GM19240 (cell line): ENCODE results near the gene NFASC.

Experiments used
- DNase-seq: peaks from one replicate; pipeline ENCODE4 v3.0.0; 2011; ENCODE audit warnings: low spot score; ENCODE audit not compliant: insufficient read length

The NFASC gene

DNA sequence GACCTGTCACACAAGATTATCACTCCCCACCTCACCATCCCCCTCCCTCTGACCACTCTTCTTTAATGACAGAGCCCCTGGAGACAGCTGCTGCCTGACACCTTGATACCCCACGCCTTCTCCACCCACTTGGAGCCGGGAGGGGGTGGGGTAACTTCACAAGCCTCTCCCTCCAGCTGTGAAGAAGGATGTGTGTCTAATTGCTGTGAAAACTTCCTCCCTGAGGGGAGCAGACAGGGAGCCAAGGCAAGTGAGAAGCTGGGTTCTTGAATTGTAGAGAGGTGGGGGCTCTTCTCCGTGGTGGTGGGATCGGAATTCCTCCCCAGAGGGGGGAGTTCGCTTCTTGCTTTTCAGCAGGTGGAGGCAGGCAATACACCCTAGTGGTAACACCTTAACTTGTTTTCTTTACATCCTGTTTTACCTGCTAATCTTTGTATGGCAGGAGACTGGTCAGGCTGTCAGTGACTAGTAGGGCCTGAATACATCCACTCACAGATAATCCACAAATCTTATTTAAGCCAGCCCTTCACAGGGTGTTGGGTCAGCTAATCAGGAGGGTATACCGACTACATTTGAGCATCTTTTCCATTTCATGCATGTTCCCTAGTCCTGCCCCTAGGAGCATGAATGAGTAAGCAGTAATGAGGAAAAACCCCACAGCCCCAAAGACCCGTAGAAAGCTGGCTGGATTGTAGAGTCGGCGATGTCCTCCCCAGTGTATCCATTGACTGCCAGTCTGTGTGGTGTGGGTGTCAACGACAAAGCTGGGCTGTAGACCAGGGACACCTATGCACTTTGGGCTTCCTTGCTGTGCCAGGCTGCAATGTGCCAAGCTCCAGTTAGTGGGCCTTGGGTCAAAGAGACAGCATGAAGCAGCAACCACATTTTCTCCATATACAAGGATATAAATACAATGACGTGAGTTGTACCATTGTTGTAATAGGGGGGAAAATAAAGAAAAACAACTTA is 57.3 kb downstream of the NFASC start:
- DNase-seq = no peak

DNA sequence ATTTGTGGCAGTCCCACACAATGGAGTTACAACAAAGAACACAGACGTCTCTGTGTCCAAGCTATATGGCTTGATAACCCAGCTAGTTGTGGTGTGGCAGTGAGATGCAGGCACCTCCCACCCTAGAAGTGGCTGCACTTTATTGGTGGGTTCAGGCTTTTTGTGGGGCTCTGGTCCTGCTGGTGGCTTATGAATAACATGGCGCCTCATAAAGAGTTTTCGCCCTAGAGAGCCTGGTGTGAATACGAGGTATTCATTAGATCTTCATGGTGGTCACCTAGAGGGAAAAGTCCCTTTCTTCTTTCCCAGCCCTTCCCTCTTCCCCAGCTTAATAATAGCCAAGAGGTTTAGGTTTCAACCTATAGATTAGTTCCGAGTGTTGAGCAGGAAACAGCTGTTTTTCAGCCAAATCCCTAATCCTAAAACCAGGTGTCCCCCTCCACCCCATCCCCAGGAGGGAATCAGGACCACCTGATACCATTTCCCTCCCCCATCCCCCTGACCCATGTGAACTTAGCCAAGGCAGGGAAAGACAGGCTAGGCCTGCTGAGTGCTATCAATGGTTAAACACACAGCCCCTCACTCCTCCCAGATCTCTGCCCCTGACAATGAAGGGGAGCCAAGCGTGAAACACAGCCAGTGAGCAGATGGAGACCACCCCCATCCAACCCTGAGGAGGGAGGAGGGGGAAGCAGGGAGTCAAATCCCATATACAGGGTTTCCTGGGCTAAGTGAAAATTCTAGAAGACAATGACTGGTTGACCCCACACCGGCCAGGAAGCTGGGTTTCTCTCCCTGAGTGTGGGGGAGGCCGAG is 58.2 kb downstream of the NFASC start:
- no peak for DNase-seq

DNA sequence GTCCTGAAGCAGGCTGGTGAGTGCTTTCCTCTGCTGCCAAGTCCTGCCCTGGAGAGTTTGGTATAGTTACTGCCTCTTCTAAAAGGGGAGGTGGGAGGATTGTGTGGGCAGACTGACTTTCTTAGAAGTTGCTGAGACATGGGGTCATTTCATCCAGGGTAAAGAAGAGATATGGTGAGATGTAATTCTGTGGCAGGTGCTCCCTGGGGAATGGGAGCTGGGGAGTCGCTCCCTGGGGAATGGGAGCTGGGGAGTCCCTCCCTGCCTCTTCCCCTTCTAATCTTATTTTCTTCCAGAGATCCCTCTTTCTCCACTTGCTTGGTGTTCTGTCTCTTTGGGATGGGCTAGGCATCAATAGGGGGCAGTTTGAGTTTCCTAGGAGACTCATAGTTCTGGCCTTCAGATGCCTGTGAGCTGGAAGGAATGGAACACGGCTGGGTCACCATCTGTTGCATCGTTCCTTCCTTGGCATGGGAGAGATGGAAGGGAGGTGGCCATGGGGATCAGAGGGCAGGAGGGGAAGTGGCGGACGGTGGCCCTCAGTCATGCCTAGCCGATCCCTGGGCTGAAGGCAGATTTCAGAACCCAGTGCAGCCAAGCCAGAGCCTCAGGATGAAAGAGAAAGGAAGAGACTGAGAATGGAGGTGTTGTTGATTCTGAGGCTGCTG is 59.0 kb downstream of the NFASC start:
- no peak for DNase-seq

DNA sequence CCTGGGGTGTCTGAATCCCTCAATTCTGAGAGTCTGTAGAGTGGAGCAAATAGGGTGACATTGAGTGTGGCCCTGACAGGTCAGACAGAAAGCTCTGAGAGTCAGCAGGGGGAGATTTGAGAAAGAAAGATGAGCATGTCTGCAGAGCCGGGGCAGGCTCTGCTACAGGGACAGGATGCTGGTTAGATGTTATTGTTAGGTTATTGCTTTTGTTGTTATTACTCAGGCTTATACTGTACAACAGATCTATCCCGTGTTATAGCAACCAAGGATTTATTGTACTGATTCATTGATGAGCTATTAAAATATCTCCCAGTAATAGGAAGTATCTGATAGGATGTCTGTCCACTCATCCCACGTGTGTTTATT is 59.5 kb downstream of the NFASC start:
- DNase-seq = no peak

DNA sequence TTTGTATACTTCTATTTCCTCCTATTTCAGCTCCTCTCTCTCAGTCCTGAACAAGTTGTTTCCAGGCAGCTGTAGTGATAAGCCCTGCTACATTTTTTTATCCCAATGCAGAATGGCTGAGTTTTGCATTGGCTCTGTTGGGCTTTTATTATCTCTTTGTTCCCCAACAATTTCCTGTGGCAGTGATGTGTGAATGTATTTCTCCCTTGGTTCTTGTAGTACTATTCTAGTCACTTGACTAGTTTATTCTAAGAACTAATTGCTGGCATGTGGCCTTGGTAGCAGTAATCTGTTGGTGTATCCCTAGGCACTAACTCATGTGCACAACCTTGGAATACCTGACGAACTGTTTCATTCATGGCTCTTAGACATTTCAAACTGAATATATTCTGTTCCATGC is 60.7 kb downstream of the NFASC start:
- DNase-seq = no peak

DNA sequence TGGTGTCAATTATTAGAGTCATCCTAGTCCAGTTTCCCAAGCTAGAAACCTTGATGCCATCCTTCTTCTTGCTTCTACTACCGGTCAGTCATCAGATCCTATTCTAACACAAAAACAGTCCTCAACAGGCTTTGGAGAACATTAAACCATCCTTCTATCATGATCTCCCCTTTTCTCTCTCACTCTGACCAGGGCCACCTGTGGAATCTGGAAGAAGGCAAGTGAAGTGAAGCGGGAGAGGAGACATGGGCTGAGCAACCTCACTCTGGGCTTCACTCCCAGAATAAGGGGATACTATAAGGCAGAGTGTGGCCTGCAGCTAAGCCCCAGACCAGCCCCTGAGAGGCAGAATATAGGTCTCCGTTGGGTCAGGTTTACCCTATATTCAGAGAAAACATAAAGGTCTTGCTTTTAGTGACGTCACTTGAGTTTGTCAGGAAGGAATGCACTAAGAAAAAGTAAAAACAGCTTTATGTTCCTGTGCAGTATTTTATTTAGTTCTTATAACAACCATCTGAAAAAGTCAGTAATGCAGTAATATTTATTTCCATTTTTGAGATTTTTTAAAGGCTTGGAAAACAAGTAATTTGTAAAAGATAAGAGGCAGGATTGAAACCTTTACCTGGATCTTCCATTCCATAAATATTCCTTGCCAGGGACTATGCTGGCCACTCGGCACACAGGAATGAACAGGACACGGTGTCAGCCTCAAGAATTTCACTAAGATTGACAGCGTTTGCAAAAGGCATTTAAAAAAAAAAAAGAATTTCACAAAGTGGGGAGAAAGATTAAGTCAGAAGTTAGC is 61.3 kb downstream of the NFASC start:
- no peak for DNase-seq

DNA sequence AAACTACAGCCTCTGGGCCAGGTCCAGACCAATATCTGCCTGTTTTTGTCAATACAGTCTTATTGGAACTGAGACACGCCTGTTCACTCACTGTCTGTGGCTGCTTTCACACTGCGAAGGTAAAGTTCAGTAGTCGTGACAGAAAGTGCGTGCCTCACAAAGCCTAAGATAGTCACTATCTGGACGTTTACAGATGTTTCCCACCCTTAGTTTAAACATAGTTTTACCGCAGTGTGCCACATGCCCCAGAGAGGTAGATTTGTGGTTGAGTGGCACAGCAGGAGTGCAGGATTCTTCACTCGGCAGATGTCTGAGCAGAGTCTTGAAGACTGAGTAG is 61.9 kb downstream of the NFASC start:
- no peak for DNase-seq

DNA sequence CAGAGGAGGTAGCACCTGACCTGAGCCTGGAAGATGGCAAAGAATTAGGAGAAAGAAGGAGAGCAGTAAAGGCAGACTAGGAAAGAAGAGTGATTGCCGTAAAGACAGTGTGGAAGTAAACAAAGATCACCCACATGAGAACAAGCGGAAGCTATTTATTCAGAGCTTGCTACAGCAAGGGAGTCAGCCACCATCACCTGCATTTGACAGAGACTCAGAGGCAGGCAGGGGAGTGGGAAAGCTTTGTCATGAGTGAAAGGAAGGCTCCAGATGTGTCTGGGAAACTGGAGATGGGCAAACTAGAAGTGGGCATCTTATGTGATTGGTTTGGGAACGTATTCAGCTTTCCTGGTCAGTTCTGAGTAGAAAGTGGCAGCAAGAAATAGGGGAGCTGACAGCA is 64.5 kb downstream of the NFASC start:
- DNase-seq = no peak

DNA sequence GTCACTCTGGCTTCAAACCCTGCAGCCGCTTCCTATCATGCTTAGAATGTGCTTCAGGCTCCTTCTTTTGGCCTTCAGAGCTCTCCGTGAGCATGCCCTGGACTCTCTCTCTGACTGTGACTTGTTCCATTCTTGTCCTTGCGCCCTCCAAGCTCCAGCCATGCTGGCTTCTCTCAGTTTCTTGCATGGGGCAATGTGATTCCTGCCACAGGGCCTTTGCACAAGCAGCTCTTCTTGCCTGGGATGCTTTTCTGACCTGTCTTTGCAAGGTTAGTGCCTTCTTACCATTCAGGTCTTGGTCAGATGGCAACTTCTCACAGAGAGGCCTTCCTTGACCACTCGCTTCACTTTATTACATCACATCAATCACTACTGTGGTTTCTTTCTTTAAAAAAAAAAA is 66.1 kb downstream of the NFASC start:
- DNase-seq = no peak

DNA sequence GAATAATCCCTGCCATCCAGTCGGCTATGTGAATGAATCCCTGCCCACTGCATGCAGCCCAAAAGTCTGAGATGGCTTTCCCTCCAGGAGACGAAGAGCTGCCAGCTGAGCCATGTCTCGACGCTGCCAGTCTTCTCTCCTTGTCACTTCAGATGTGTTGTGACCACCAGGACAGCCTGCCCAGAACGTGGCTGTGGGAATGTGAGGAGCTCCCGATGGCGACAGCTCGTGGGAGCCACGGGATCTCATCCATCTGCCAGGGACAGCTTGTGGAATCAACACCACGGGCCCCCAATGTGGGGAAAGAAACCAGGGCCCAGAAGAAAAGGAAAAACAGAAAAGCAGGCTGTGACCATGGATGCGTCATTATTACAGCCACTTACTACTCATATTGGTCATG is 67.2 kb downstream of the NFASC start:
- no peak for DNase-seq

DNA sequence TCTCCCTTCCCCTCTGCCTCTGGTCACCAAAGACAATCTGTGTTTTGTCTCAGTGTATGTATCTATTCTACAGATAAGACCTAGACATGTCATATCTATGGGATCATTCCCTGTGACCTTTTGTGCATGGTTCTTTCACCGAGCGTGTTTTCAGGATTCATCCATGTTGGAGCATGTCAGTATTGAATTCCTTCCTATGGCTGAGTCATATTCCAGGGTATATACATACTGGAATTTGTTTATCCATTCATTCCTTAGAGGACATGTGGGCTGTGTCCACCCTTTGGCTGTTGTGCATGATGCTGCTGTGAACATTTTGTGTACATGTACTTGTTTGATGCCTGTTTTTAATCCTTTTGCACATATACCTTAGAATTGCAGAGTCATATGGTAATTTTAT is 69.9 kb downstream of the NFASC start:
- DNase-seq = no peak

DNA sequence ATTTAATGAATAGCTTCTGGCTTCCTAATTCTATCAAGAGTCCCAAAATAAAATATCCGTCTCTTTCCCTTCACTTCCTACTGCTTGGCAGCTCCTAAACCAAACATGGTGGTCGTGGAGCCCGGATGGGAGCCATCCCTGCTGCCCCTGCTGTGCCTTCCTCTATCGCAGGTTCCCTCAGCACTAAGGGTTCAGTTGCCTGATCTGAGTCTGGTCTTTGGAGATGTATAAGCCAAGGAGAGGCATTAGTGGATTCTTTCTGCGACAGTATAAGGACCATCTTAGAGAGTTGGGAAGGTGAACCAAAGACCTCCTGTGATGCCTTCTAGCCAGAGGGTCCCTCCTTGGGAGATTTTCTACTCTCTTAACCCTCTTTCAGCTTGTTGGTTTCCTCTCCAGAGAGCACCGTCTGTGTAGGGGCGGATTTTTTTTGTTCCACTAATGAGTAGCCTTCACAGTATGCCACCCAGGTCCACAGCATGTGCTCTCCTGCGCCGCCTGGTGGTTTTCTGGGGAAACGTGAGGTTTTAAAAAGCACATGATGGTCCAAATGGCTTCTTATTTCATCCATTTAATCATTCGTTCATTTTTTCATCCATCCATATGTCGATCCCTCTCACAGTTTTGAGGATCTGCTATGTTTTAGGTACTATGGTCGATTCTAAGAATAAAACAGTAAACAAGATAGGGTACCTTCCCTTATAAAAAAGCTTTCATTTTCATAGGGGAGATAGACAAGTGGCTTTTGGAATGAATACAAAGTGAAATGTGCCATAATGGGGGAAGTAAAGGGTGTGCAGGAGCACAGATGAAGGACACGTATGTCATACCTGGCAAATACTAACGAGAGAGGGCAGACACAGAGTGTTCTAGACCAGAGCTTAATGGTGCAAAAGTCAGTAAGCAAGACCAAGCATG is 71.0 kb downstream of the NFASC start:
- DNase-seq = peak; percentile 53

DNA sequence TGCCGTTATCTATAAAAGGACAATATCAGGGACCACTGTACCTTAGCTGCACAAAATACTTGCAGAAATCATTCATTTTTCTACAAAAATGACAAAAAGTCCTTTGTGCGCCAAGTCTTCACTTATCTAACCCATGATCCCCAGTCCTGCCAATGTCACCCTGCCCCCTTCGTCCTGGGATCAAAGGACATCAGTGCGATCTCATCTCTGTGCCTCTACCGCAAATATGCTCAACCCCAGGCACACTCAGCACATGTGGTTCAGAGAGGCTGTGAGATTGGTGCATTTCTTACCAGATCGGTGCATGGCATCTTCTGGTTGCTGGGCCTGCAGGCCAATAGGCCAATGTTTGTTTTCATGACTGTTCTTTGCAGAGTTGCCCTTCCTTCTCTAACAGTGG is 72.8 kb downstream of the NFASC start:
- DNase-seq = no peak

DNA sequence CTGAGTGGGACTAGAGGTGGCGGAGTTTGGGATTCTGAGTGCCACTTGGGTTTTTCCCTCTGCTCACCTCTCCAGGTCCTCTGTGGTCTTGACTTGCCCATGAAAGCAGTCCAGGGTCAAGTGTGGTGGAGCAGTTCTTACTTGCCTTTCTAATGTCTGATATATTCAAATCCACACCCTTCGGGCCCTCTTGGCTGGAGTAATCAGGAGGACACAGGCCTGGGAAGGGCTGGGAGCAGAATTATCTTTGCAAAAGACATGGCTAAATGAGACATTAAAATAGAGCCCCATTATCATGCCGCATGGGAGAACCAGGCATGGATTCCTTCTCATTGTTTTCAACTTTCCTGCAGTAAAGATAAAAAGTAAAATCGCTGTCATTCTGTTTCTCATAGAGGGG is 74.0 kb downstream of the NFASC start:
- DNase-seq = no peak

DNA sequence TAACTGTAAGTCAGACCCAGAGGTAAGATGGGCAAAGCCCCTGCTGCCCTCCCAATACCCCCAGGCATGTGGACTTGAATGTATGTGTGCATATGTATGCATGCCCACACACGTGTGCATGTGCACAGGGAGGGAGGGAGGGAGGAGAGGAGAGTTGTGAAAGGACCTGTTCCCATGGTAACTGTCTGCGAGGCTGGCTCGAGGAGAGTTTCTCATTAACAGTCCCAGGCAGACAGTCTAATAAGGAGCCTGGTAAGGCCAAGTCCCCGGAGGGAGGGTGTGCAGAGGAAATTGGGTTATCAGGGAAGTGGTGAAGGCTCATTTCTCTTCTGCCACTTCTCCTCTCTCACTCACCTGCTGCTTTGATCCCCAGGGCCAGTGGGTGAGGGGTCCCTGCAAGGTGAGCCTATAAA is 74.9 kb downstream of the NFASC start:
- DNase-seq = no peak

DNA sequence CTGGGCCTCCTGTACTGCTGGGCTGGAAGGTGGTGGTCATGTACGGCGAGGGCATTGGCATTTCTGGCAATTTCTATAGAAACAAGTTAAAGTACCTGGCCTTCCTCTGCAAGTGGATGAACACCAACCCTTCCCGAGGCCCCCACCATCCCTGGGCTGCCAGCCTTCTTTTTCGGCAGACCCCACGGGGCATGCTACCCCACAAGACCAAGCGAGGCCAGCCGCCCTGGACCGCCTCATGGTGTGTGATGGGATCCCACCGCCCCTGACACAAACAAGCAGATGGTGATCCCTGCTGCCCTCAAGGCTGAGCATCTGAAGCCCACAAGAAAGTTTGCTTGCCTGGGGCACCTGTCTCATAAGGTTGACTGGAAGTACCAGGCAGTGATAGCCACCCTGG is 76.0 kb downstream of the NFASC start:
- DNase-seq = no peak

DNA sequence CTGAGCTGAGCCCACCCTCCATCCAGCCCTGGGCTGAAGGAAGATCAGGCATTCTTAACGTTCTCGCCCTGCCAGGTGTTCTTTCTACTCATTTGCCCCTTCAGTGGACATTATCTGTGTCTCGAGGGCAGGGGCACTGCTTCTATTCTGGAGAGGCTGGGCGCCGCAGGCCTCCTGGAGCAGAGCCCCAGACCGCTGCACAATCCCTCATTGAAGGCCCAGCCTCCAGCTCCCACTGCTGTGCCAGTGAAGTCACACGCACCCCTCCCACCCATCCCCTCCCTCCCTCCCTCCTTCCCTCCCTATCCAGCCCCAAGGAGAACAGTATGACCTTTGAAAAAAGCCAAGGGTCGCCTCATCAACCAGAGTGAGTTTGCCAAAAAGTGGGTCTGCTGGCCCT is 76.7 kb downstream of the NFASC start:
- no peak for DNase-seq

DNA sequence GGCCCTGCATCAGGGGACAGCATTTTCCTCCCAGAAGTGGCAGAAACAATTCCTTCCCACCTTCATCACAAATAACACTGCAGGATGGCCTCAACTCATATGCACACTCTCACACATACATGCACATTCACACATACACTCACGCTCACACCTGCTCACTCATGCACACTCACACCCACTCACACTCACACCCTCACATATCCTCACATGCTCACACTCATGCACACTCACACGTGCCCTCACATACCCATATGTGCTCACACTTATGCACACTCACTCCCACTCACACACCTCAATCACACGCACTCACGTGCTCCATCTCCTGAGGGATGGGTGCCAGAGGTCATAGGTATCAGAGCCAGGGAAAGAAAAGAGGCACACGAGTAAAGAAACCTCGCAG is 77.1 kb downstream of the NFASC start:
- DNase-seq = no peak

DNA sequence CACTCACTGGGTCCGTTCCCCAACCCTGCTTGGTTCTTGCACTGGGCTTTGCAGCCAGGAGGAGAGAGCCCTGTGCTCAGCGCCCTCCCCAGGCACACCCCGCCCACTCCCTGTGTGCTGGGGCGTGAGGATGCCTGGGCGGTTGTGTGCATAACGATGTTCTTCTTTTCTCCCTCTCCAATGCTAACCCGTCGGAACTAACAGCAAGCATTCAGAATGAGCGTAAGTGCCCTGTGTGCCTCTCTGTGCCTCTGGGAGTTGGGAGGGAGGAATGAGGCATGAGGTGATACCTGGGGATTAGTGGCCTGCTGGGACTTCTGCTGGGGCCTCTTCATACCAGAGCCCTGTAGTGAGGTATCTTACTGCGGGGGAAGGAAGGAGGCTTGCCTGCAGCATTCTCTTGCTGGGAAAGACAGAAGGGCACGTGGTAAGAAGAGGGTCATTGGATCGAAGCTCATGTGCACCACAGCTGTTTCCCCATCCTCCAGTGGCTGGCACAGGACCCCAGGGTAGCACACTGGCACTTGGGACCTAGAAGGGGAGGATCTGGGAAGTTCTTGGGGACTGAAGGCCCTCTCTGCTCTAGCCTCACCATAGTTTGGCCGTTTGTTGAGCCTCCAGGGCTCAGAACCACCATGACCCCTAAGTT is 79.8 kb downstream of the NFASC start:
- no peak for DNase-seq
